B cell (primary cell): ENCODE data around the gene HIVEP1. TPM values are rescaled to one million over a fixed set of nuclear protein-coding genes. Genes with fewer than 3 reads are reported as not detected.

Experiments used
- ATAC-seq: fragments of 200-7000 bp; cut with Tn5 transposase; one replicate; pipeline ENCODE4 v1.10.0; 2021; ENCODE audit warnings: low read depth, mild to moderate bottlenecking, moderate number of reproducible peaks, moderate library complexity
- CTCF ChIA-PET: fragments of 350-600 bp; sonication (Branson Sonifier 250); formaldehyde crosslinking; loops from one replicate; lab custom pipeline; 2021; ENCODE audit warnings: antibody characterized with exemption, inconsistent platforms; lab: Charles Lee
- POLR2A ChIA-PET: fragments of 350-600 bp; sonication (Branson Sonifier 250); formaldehyde crosslinking; loops from one replicate; lab custom pipeline; 2021; ENCODE audit warnings: antibody characterized with exemption; lab: Charles Lee
- DNase-seq: peaks from one replicate; pipeline ENCODE4 v3.0.0; 2013
- H2AFZ ChIP-seq: 2 replicates; pipeline ENCODE4 v1.6.1; 2012; ENCODE audit warnings: mild to moderate bottlenecking, low read depth, low read length; ENCODE audit not compliant: insufficient read depth, poor library complexity, severe bottlenecking
- H3K27ac ChIP-seq, 2 donors: 1 replicate in 1 of 2; 2 replicates in 1 of 2; pipeline ENCODE4 v1.5.1; 2012 to 2013; ENCODE audit warnings: low read length in 2 of 2, mild to moderate bottlenecking in 2 of 2, moderate library complexity in 1 of 2
- H3K27me3 ChIP-seq, 4 experiments: fragments of 200-600 bp in 1 of 4; sonication (generic) in 1 of 4; replicated peaks in 1 of 4; 1 replicate in 2 of 4; 2 replicates in 2 of 4; pipeline versions ENCODE4 v1.6.1 to v1.7.0; 2013 to 2016; ENCODE audit warnings: low read length in 3 of 4, mild to moderate bottlenecking in 2 of 4, mixed read lengths in 1 of 4, moderate library complexity in 1 of 4; ENCODE audit not compliant: insufficient read depth in 4 of 4, control insufficient read depth in 3 of 4; ENCODE audit errors: control extremely low read depth in 1 of 4
- H3K36me3 ChIP-seq, 2 experiments: replicated peaks in 1 of 2; 1 replicate in 1 of 2; 2 replicates in 1 of 2; pipeline versions ENCODE4 v1.6.1 to v1.7.1; 2013; ENCODE audit warnings: low read length in 1 of 2; ENCODE audit not compliant: insufficient read depth in 2 of 2, control insufficient read depth in 1 of 2; ENCODE audit errors: control extremely low read depth in 1 of 2, extremely low read depth in 1 of 2
- H3K4me1 ChIP-seq, 2 donors: fragments of 200-600 bp in 1 of 2; sonication (generic) in 1 of 2; 1 replicate in 1 of 2; 2 replicates in 1 of 2; pipeline versions ENCODE4 v1.5.1 to v1.6.1; 2013 to 2017; ENCODE audit warnings: low read length in 2 of 2; ENCODE audit not compliant: control insufficient read depth in 2 of 2, insufficient read depth in 2 of 2
- H3K4me2 ChIP-seq: replicated peaks from 2 replicates; pipeline ENCODE3; 2012; ENCODE audit warnings: mild to moderate bottlenecking, low read depth, low read length; ENCODE audit not compliant: poor library complexity, severe bottlenecking
- H3K4me3 ChIP-seq, 5 experiments: fragments of 200-600 bp in 1 of 5; sonication (generic) in 1 of 5; 1 replicate in 3 of 5; 2 replicates in 2 of 5; pipeline versions ENCODE4 v1.5.1 to v1.7.0; 2011 to 2016; ENCODE audit warnings: low read length in 4 of 5, mild to moderate bottlenecking in 4 of 5, low read depth in 2 of 5, control low read depth in 1 of 5, moderate library complexity in 1 of 5; ENCODE audit not compliant: insufficient read depth in 1 of 5; ENCODE audit errors: control extremely low read depth in 1 of 5, extremely low read depth in 1 of 5
- H3K79me2 ChIP-seq: fragments of 200-600 bp; sonication (generic); one replicate; pipeline ENCODE4 v1.6.0; 2016; ENCODE audit warnings: low read length; ENCODE audit not compliant: control insufficient read depth, insufficient read depth
- H3K9ac ChIP-seq: fragments of 200-600 bp; sonication (generic); 2 replicates; pipeline ENCODE4 v1.6.1; 2017; ENCODE audit warnings: mild to moderate bottlenecking, low read length, moderate library complexity
- H3K9me3 ChIP-seq, 3 donors: one replicate each; pipeline versions ENCODE4 v1.6.1 to v1.7.1; 2013; ENCODE audit warnings: low read length in 2 of 3; ENCODE audit not compliant: control insufficient read depth in 2 of 3, insufficient read depth in 1 of 3; ENCODE audit errors: control extremely low read depth in 1 of 3
- H4K20me1 ChIP-seq: 2 replicates; pipeline ENCODE4 v1.6.0; 2012; ENCODE audit warnings: mild to moderate bottlenecking, low read length; ENCODE audit not compliant: insufficient read depth, control insufficient read depth, poor library complexity, severe bottlenecking
- H3K27ac Mint-ChIP-seq: one replicate; pipeline ENCODE4 v1.8.0; 2021; ENCODE audit warnings: mixed read lengths
- H3K27me3 Mint-ChIP-seq: one replicate; pipeline ENCODE4 v1.8.0; 2021; ENCODE audit warnings: mixed read lengths
- H3K4me1 Mint-ChIP-seq: one replicate; pipeline ENCODE4 v1.8.0; 2021; ENCODE audit warnings: mixed read lengths
- H3K4me3 Mint-ChIP-seq: one replicate; pipeline ENCODE4 v1.8.0; 2021; ENCODE audit warnings: mixed read lengths
- H3K9me3 Mint-ChIP-seq: one replicate; pipeline ENCODE4 v1.8.0; 2022; ENCODE audit warnings: mixed read lengths; ENCODE audit not compliant: insufficient read depth
- EZH2 ChIP-seq: IDR thresholded peaks from 2 replicates; pipeline ENCODE4 v1.6.1; 2012; ENCODE audit warnings: borderline replicate concordance, low read depth, mild to moderate bottlenecking, moderate library complexity, low read length; ENCODE audit not compliant: insufficient read depth, poor library complexity, severe bottlenecking
- WGBS: methylation state at CpG from one replicate; pipeline ENCODE4 v1.1.5; 2013; ENCODE audit warnings: missing lambda C conversion rate; ENCODE audit not compliant: insufficient coverage; 5-methylcytosine and 5-hydroxymethylcytosine counted together
- intact Hi-C: fragments of 100-400 bp; cut with micrococcal nuclease; formaldehyde crosslinking; loops from one replicate; pipeline ENCODE4 v1.10.0; 2022
- polyA plus RNA-seq: library from polyadenylated mRNA; depleted of rRNA; stranded (reverse); fragments of >200 nt; gene quantifications from 2 replicates; pipeline ENCODE4 v1.2.3, GENCODE V29; 2012
- total RNA-seq, 2 donors: library from RNA; stranded (reverse); fragments of 120-200 nt in 1 of 2; gene quantifications; 1 replicate in 1 of 2; 2 replicates in 1 of 2; pipeline versions ENCODE4 v1.2.3 to v1.2.4, GENCODE V29; 2013 to 2022
- TF ChIP-seq, protein P1 (sequence below): fragments of 200-600 bp; IDR thresholded peaks from one replicate; pipeline ENCODE4 v1.8.0; 2022; ENCODE audit warnings: antibody characterized with exemption, mild to moderate bottlenecking

Gene HIVEP1
- total and polyA plus RNA-seq, 2 donors (not counting 1 experiment from before 2014, with no cell fraction given): 11.3 to 96.5 TPM

- no peaks in the 10 kb centered on the region for H3K79me2 ChIP-seq
- H3K9me3 ChIP-seq: peaks cover 0 to 3% (median 0%) of the 10 kb centered on the region in 3 donors
- TF ChIP-seq EZH2: no peak
- TF ChIP-seq, protein P1, sequence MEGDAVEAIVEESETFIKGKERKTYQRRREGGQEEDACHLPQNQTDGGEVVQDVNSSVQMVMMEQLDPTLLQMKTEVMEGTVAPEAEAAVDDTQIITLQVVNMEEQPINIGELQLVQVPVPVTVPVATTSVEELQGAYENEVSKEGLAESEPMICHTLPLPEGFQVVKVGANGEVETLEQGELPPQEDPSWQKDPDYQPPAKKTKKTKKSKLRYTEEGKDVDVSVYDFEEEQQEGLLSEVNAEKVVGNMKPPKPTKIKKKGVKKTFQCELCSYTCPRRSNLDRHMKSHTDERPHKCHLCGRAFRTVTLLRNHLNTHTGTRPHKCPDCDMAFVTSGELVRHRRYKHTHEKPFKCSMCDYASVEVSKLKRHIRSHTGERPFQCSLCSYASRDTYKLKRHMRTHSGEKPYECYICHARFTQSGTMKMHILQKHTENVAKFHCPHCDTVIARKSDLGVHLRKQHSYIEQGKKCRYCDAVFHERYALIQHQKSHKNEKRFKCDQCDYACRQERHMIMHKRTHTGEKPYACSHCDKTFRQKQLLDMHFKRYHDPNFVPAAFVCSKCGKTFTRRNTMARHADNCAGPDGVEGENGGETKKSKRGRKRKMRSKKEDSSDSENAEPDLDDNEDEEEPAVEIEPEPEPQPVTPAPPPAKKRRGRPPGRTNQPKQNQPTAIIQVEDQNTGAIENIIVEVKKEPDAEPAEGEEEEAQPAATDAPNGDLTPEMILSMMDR: no peak
- H4K20me1 ChIP-seq: no peaks in the 10 kb centered on the region
- intact Hi-C loops: no loop called here
- H3K4me2 ChIP-seq: no peak overlapping the region
- Mint-ChIP-seq H3K27ac (no peak overlapping the region), H3K9me3 (peaks cover 4% of the 10 kb centered on the region), H3K4me3 (no peak overlapping the region), H3K4me1 (no peaks in the 10 kb centered on the region), H3K27me3 (no peaks in the 10 kb centered on the region)
- ATAC-seq (no peak), DNase-seq (no peak)
- ChIA-PET POLR2A (no interaction called here), CTCF (no interaction called here)
- H3K4me1 ChIP-seq: no peaks in the 10 kb centered on the region
- no peak overlapping the region for H2AFZ ChIP-seq
- no peak overlapping the region for H3K27ac ChIP-seq
- no peaks in the 10 kb centered on the region for H3K27me3 ChIP-seq
- no peaks in the 10 kb centered on the region for H3K36me3 ChIP-seq
- no CpG with 5 or more reads among the region's 3 CpGs for WGBS
- H3K9ac ChIP-seq: no peak overlapping the region
- no peak overlapping the region for H3K4me3 ChIP-seq
Measured at GRCh38 chr6:12178521-12178920, 166.4 kb downstream of the HIVEP1 start.

DNA sequence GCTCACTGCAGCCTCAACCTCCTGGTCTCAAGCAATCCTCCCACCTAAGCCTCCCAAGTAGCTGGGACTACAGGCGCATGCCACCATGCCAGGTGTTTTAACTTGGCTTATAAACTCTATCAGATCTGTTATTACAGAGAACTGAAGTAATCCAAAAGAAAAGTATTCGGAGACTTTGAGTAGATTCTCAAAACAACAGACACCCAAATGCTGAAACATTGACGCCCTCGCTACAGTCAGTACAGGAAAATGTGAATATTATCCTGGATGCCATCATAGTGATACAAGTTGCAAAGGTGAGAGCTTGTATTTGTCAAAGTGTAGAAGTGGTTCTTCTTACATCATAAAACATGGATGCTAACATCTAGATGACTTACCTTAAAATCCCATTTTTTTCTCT is 169.4 kb downstream of the HIVEP1 start:
- Mint-ChIP-seq H3K4me3 (no peak overlapping the region), H3K4me1 (no peaks in the 10 kb centered on the region), H3K27ac (no peak overlapping the region), H3K9me3 (peaks cover 4% of the 10 kb centered on the region), H3K27me3 (no peaks in the 10 kb centered on the region)
- Histone ChIP-seq H3K27ac (no peak overlapping the region), H3K9ac (no peak overlapping the region), H3K4me2 (no peak overlapping the region), H3K4me1 (no peaks in the 10 kb centered on the region), H4K20me1 (no peaks in the 10 kb centered on the region), H3K79me2 (no peaks in the 10 kb centered on the region), H3K27me3 (no peaks in the 10 kb centered on the region), H2AFZ (no peak overlapping the region), H3K9me3 (peaks cover 0 to 3% (median 0%) of the 10 kb centered on the region in 3 donors), H3K4me3 (no peak overlapping the region), H3K36me3 (no peaks in the 10 kb centered on the region)
- intact Hi-C loops: no loop called here
- no peak for TF ChIP-seq EZH2
- POLR2A ChIA-PET: no interaction called here
- ATAC-seq: no peak
- DNase-seq: no peak
- CTCF ChIA-PET: interaction anchor here (1.2 kb wide), 1 partner anchor 525 kb away, joined by 4 read pairs; no protein-coding TSS in a partner anchor
- no CpG with 5 or more reads among the region's 4 CpGs for whole genome bisulfite sequencing
